ENCODE data around the gene ASIP.
A peak's percentile ranks its signal among the peaks of the same experiment; 100 is the strongest.
"Not testable (repeated sequence)": the region's sequence is repeated elsewhere in the genome, so short reads cannot be mapped to it uniquely, and the experiment has no call there.

The ASIP gene

GRCh38 chr20:34287500-34287899, 46.3 kb downstream of the ASIP start:
- not testable (repeated sequence) for DNase-seq (ENCODE audit: low read depth)

DNA sequence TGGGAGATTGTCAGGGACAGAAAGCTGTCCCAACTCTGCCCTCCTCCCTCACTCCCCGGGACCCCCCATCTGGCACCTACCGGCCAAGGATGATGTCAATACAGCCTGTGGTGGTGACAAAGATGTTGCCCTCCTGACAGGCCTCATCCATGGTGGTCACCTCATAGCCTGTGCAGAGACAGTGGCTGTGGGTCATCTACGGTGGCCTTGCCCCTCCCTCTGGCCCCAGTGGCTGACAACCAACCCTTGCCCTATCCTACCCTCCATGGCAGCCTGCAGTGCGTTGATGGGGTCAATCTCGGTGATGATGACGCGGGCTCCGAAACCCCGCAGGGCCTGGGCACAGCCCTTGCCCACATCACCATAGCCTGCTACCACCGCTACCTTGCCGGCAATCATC, 49.2 kb downstream of the ASIP start:
- DNase-seq (ENCODE audit: low read depth): no peak

GRCh38 chr20:34292496-34292895, 51.3 kb downstream of the ASIP start:
- no peak for DNase-seq (ENCODE audit: low read depth)

DNA sequence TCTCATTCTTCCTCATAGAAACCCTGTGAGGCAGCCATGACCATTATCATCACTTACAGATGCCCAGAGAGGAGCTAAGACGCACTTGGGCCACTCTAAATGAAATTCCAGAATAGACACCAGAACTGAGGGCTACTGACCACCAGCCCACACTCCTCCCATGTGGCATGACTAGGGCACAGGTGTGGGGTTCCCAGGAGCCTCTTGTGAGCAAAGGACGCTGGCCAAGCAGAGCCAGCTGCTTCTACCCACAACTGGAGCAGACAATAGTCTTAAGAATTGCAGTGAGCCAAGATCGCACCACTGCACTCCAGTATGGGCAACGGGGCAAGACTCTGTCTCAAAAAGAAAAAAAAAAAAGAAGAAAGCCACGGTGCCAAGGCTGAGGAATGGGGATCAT, 51.9 kb downstream of the ASIP start:
- no peak for DNase-seq (ENCODE audit: low read depth)

GRCh38 chr20:34293589-34293988, 52.4 kb downstream of the ASIP start:
- no peak for DNase-seq (ENCODE audit: low read depth)

- DNase-seq (ENCODE audit: low read depth): no peak
Observed at GRCh38 chr20:34294563-34294962, 53.3 kb downstream of the ASIP start.

- no peak for DNase-seq (ENCODE audit: low read depth)
Observed at GRCh38 chr20:34295284-34295683, 54.1 kb downstream of the ASIP start.

DNA sequence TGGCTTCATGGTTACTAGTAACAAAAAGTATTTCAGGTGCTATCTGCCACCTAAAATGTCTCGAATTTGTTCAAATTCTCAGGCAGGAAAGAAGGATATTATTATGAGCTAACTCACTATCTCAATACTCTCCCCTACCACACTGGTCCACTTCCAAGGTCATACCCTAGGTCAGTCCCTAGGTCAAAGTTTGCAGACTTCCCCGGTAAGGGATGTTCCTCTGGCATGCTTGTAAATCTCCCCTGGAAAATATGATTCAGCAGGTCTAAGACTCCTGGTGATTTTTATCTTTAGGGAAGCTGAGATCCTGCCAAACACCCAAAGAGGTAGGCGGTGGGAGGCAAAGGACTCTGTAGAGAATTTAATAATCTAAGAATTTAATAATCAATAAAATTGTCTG, 55.2 kb downstream of the ASIP start:
- no peak for DNase-seq (ENCODE audit: low read depth)

DNA sequence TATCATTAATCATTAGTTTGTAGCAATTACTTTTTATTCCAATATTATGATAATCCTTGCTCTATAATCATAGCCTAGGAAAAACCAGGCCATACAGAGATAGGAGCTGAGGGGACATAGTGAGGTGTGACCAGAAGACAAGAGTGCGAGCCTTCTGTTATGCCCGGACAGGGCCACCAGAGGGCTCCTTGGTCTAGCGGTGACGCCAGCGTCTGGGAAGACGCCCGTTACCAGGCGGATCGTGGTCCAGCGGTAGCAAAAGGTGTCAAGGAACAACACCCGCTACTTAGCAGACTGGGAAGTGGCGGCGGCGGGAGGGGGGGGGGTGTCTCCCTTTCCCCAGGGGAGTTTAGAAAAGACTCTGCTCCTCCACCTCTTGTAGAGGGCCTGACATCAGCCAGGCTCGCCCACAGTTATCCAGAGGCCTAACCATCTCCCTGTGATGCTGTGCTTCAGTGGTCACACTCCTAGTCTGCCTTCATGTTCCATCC, 57.1 kb downstream of the ASIP start:
- not testable (repeated sequence) for DNase-seq (ENCODE audit: low read depth)

- no peak for DNase-seq (ENCODE audit: low read depth)
Observed at GRCh38 chr20:34299556-34300255, 58.5 kb downstream of the ASIP start.

DNA sequence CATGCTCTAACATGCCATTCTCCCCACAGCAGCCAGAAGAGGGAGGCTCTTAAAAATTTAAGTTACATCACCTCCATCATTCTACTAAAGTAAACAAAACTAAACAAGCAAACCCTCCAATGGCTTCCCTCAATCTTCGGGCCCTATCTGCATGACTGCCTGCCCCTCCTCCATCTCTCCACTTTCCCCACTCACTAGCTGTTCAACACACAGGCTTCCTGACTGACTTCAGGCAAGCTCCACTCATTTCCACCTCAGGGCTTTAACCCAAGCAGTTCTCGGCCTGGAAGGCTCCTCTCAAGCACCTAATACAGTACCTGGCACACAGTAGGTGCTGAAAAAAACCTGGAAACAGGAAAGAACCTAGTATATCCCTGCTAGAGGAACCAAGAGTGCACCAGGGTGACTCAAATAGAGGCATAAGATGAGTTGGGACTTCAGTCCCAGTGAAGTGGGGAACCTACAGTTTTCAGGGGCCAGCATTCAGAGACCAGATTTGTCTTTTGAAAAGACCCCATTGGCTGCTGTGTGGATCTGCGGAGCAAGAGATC, 59.1 kb downstream of the ASIP start:
- no peak for DNase-seq (ENCODE audit: low read depth)

GRCh38 chr20:34300809-34301586, 59.8 kb downstream of the ASIP start:
- no peak for DNase-seq (ENCODE audit: low read depth)

DNA sequence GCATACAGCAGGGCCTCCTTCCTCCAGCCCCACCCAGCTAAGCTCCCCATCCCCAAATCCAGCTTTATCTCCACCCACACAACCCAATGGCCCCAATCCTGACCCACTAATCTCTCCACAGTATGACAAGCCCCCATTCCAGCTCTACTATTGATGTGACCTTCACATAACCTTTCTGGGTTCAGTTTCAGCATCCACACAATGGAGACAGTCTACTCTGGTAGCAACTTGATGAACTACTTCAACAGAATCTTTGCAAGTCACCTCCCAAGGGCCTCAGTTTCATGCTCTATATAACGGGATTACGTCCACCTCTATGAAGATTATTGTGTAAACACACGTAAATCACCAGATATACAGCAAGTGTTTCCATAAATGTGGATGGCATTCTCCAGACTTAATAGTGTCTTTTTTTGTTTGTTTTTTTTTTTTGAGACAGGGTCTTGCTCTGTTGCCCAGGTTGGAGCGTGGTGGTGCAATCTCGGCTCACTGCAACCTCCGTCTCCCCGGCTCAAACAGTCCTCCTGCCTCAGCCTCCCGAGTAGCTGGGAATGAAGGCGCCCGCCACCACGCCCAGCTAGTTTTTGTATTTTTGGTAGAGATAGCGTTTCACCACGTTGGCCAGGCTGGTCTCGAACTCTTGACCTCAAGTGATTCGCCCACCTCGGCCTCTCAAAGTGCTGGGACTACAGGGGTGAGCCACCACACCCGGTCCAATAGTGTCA, 60.5 kb downstream of the ASIP start:
- DNase-seq (ENCODE audit: low read depth): no peak

DNA sequence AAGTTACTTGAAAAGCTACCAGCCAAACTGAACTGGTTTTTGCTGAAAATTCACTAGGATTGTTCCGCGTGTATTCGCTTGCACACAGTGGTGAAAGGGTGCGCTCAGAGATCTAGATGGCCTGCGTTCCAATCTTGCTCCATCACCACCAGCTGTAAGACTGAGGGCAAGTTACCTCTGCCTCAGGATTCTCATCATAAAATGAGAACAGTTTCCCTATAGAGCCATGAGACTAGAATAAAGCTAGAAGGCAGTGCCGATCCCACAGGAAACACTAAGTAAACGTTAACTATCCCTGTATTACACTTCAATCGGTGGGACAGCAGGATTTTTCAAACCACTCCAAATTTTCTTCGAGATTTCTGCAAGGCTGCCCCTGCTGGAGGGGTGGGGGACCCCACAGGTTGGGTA, 61.1 kb downstream of the ASIP start:
- peak; percentile 11 for DNase-seq (ENCODE audit: low read depth)

GRCh38 chr20:34302723-34303533, 61.7 kb downstream of the ASIP start, which contains the start of gene AHCY:
TSS of gene AHCY (minus strand) at chr20:34303355. CDS start at chr20:34303270, 85 bp downstream.
- DNase-seq (ENCODE audit: low read depth): peak; percentile 79

GRCh38 chr20:34305333-34306230, 64.4 kb downstream of the ASIP start:
- no peak for DNase-seq (ENCODE audit: low read depth)

- no peak for DNase-seq (ENCODE audit: low read depth)
Observed at GRCh38 chr20:34309691-34310090, 68.5 kb downstream of the ASIP start.

DNA sequence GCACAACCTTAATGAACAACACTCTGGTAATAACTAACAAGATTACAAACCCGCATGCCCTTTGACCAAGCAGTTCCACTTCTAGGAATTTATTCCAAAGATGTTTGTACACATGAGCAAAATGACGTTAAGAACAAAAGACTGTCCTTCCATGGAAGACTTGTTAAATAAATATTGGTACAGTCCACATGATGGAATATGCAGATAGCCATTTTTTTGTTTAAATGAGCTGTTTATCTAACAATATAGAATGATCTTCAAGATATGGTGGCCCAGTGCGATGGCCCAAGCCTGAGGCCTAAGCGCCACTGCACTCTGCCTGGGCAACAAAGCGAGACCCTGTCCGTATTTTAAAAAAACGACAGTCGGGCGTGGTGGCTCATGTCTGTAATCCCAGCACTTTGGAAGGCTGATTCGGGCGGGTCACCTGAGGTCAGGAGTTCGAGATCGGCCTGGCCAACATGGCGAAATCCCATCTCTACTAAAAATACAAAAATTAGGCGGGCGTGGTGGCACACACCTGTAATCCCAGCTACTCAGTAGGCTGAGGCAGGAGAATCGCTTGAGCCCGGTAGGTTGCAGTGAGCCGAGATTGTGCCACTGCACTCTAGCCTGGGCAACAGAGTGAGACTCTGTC, 69.4 kb downstream of the ASIP start:
- no peak for DNase-seq (ENCODE audit: low read depth)

DNA sequence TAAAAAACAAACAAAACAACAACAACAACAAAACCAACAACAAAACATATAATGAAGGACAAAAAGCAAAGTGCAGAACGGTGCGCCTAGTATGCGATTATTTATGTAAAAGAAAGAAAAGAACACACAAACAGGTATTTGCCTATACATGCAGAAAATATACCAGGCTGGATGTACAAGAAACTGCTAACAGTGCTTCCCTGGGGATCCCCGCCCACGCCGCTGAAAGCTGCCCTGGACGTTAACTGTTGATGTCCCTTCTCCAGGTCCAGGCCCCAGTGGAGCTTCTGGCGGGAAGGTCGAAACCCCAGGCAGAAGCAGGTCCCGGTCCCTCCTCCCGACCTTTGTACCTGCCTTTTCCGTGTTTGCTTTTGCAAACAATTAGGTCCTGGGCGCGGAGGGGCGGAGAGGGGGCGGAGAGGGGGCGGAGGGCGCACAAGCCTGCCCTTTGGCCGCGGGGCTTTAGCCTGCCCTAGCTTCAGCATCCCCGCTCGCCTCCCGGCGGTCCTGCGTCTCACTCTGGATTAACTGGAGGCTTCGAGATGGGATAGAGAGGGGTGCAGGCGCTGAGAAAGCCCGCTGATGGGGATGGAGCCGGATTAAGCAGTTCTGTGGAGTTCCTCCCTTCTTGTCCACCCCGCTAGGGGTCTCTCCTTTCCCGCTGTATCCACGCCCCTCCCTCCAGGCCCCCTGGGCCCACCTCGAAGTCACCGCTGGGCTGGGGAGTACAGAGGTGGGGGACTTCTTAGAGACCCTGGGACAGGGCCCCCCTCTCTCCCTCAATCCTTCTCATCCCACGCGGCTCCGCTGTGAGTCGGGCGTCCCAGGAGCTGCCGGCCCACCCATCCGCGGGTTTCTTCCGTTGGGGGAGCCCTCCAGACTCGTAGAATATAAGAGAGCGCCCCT, 70.1 kb downstream of the ASIP start:
- DNase-seq (ENCODE audit: low read depth): no peak

Measured in non-pigmented ciliary epithelial cell (primary cell).